Keratinocyte (primary cell): Measurements from ENCODE around the gene NCOA4. TPM values are rescaled to one million over a fixed set of nuclear protein-coding genes. Genes with fewer than 3 reads are reported as not detected.

ENCODE experiments used
- DNase-seq: peaks from one replicate; pipeline ENCODE4 v3.0.0-alpha.2; 2011; ENCODE audit warnings: low read depth, missing footprints, low spot score
- FAIRE-seq: peaks from 2 replicates; lab custom pipeline; 2011; peaks lifted over from hg19 to GRCh38; lab: Jason Lieb, UNC
- H2AFZ ChIP-seq: 2 replicates; pipeline ENCODE4 v1.6.0; 2012; ENCODE audit warnings: low read length, control low read depth, inconsistent platforms; ENCODE audit not compliant: control insufficient read depth
- H3K27ac ChIP-seq: 2 replicates; pipeline ENCODE4 v1.5.1; 2011; ENCODE audit warnings: low read length; ENCODE audit not compliant: control insufficient read depth, insufficient read depth
- H3K27me3 ChIP-seq: 3 replicates; pipeline ENCODE4 v1.6.0; 2011; ENCODE audit warnings: low read length; ENCODE audit not compliant: control insufficient read depth, insufficient read depth; ENCODE audit errors: extremely low read depth
- H3K36me3 ChIP-seq, 2 experiments: 2 replicates in 1 of 2; 3 replicates in 1 of 2; pipeline ENCODE4 v1.5.1; 2011; ENCODE audit warnings: low read length in 2 of 2, mild to moderate bottlenecking in 1 of 2; ENCODE audit not compliant: control insufficient read depth in 2 of 2, insufficient read depth in 2 of 2; ENCODE audit errors: extremely low read depth in 1 of 2
- H3K4me1 ChIP-seq: 3 replicates; pipeline ENCODE4 v1.5.1; 2011; ENCODE audit warnings: low read length; ENCODE audit not compliant: control insufficient read depth, insufficient read depth; ENCODE audit errors: extremely low read depth
- H3K4me2 ChIP-seq: 3 replicates; pipeline ENCODE4 v1.6.0; 2011; ENCODE audit warnings: low read depth, low read length; ENCODE audit not compliant: control insufficient read depth, insufficient read depth; ENCODE audit errors: extremely low read depth
- H3K4me3 ChIP-seq, 3 experiments: fragments of 200-600 bp in 1 of 3; sonication (generic) in 1 of 3; 2 replicates in 2 of 3; 3 replicates in 1 of 3; pipeline ENCODE4 v1.5.1; 2011 to 2016; ENCODE audit warnings: low read length in 3 of 3, mild to moderate bottlenecking in 3 of 3, control low read depth in 2 of 3, inconsistent platforms in 1 of 3, low read depth in 1 of 3, mixed read lengths in 1 of 3, mixed run types in 1 of 3, moderate library complexity in 1 of 3; ENCODE audit not compliant: control insufficient read depth in 2 of 3, insufficient read depth in 2 of 3; ENCODE audit errors: extremely low read depth in 1 of 3
- H3K79me2 ChIP-seq: 2 replicates; pipeline ENCODE4 v1.6.0; 2012; ENCODE audit warnings: low read length; ENCODE audit not compliant: control insufficient read depth, insufficient read depth
- H3K9ac ChIP-seq: 3 replicates; pipeline ENCODE4 v1.6.0; 2011; ENCODE audit warnings: low read length; ENCODE audit not compliant: control insufficient read depth, insufficient read depth; ENCODE audit errors: extremely low read depth
- H3K9me1 ChIP-seq: 3 replicates; pipeline ENCODE4 v1.6.0; 2011; ENCODE audit warnings: low read length; ENCODE audit not compliant: control insufficient read depth, insufficient read depth; ENCODE audit errors: extremely low read depth
- H3K9me3 ChIP-seq: 2 replicates; pipeline ENCODE4 v1.5.1; 2012; ENCODE audit warnings: low read depth, low read length; ENCODE audit not compliant: control insufficient read depth
- H4K20me1 ChIP-seq: 3 replicates; pipeline ENCODE4 v1.6.0; 2011; ENCODE audit warnings: low read length; ENCODE audit not compliant: control insufficient read depth, insufficient read depth; ENCODE audit errors: extremely low read depth
- EZH2 ChIP-seq: IDR thresholded peaks from one replicate; pipeline ENCODE4 v1.6.1; 2012; ENCODE audit warnings: inconsistent platforms, mild to moderate bottlenecking, low read length, moderate library complexity
- dilution Hi-C: fragments of 300-500 bp; cut with MboI; formaldehyde crosslinking; loops from one replicate; pipeline ENCODE4 v1.7.0; 2020; ENCODE audit warnings: low sequenced_read_pairs; ENCODE audit not compliant: extremely low pct_ligation_motif_present
- polyA plus RNA-seq, 5 experiments: library from polyadenylated mRNA; depleted of rRNA in 3 of 5; stranded (reverse) in 3 of 5; stranded (forward) in 1 of 5; unstranded in 1 of 5; fragments of >200 nt; gene quantifications; 1 replicate in 1 of 5; 2 replicates in 3 of 5; 3 replicates in 1 of 5; pipeline versions ENCODE4 v1.2.1 to v1.2.3, GENCODE V29; 2011 to 2012; ENCODE audit warnings: missing spikeins in 2 of 5, low read depth in 1 of 5, low replicate concordance in 1 of 5
- TF ChIP-seq, protein P1 (sequence below), 3 experiments: IDR thresholded peaks in 1 of 3; conservative IDR thresholded peaks in 1 of 3; optimal IDR thresholded peaks in 1 of 3; 2 replicates in 2 of 3; 3 replicates in 1 of 3; pipeline versions ENCODE3 to v1.5.1; 2011; ENCODE audit warnings: low read length in 3 of 3, mild to moderate bottlenecking in 3 of 3, moderate library complexity in 2 of 3, control low read depth in 1 of 3, inconsistent platforms in 1 of 3; ENCODE audit not compliant: insufficient read depth in 2 of 3; ENCODE audit errors: extremely low read depth in 1 of 3

Gene NCOA4
- polyA plus RNA-seq, 1 donor (not counting 4 experiments of a cell fraction or from before 2014, with no cell fraction given): 179 TPM

DNA sequence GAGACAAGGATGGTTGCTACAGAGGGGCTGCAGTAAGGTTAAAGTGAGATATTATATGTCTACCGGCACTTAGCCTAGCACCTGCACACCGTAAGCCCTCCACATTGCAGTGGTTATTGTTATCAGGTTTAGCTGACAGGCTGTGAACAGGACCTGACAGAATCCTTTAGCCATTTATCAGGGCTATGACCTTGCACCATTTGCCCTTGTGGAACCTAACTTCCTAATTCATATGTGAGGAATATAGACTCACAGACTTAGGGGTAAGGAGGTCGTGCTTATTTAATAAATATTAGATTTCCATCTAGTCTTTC is 10.1 kb downstream of the NCOA4 start:
- H3K27ac ChIP-seq: peak overlapping the region; percentile 40

DNA sequence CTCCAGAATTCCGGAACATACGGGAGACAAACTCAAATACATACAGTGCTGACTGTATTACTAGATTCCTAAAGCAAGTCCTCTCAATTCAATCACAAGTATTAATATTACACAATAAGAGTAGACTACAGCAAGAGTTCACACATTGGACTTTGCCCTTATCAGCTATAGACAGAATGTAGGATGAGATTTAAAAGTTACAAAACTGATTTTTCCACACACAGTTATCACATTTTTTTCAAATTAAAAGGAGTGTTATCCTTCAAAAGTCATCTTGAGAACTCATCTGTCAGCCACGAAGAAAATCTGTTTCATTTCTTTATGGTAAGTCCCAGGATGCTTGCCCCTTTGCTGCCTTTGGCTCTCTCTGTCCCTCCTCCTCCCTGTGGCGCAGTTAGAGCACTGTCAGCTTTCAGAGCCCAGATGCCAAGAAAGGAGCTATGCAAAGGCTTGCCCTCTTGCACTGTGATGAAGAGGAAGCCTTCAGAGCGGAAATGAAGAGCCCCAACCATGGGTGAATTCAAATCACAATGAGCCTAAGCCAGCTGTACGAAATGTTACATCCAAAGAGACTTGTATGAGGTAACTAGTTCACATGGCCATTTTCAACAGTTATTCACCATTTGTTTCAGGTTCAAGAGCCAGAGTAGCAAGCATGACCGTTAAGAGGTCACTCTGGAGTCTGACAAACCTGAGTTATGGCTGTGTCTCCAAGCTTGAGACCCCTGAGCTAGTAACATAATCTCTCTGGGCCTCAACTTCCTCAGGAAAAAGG is 10.7 kb downstream of the NCOA4 start:
- H2AFZ ChIP-seq: no peak overlapping the region
- H3K36me3 ChIP-seq: peaks cover 9 to 12% of the 10 kb centered on the region in 2 experiments
- no peak for DNase-seq
- H3K27ac ChIP-seq: peak overlapping the region; percentile 40
- peak overlapping the region; percentile 51 for H3K4me2 ChIP-seq
- H3K4me3 ChIP-seq: no peak overlapping the region
- no peak for FAIRE-seq
- peaks cover 31% of the 10 kb centered on the region for H3K4me1 ChIP-seq
- dilution Hi-C loops: no loop called here
- H3K9ac ChIP-seq: no peak overlapping the region
- H3K9me1 ChIP-seq: peaks cover 6% of the 10 kb centered on the region
- H3K27me3 ChIP-seq: no peaks in the 10 kb centered on the region
- no peaks in the 10 kb centered on the region for H3K9me3 ChIP-seq
- peaks cover 98% of the 10 kb centered on the region for H3K79me2 ChIP-seq
- H4K20me1 ChIP-seq: peaks cover 39% of the 10 kb centered on the region
- TF ChIP-seq, protein P1, sequence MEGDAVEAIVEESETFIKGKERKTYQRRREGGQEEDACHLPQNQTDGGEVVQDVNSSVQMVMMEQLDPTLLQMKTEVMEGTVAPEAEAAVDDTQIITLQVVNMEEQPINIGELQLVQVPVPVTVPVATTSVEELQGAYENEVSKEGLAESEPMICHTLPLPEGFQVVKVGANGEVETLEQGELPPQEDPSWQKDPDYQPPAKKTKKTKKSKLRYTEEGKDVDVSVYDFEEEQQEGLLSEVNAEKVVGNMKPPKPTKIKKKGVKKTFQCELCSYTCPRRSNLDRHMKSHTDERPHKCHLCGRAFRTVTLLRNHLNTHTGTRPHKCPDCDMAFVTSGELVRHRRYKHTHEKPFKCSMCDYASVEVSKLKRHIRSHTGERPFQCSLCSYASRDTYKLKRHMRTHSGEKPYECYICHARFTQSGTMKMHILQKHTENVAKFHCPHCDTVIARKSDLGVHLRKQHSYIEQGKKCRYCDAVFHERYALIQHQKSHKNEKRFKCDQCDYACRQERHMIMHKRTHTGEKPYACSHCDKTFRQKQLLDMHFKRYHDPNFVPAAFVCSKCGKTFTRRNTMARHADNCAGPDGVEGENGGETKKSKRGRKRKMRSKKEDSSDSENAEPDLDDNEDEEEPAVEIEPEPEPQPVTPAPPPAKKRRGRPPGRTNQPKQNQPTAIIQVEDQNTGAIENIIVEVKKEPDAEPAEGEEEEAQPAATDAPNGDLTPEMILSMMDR (optimal IDR thresholded peaks at IDR 0.05 in 1 of 3, IDR thresholded peaks at IDR 0.05 in 1 of 3, conservative IDR thresholded peaks at IDR 0.05 in 1 of 3; ENCODE audit: extremely low read depth in 1 of 3, insufficient read depth in 2 of 3, low read length in 3 of 3): no peak
- TF ChIP-seq EZH2: no peak

More for the DNA sequence above, 10.1 kb downstream of the NCOA4 start:
- TF ChIP-seq, protein P1 (optimal IDR thresholded peaks at IDR 0.05 in 1 of 3, IDR thresholded peaks at IDR 0.05 in 1 of 3, conservative IDR thresholded peaks at IDR 0.05 in 1 of 3; ENCODE audit: extremely low read depth in 1 of 3, insufficient read depth in 2 of 3, low read length in 3 of 3): no peak
- TF ChIP-seq EZH2: no peak
- H4K20me1 ChIP-seq: peaks cover 40% of the 10 kb centered on the region
- DNase-seq: no peak
- peaks cover 8% of the 10 kb centered on the region in 2 experiments for H3K36me3 ChIP-seq
- peak overlapping the region; percentile 51 for H3K4me2 ChIP-seq
- H3K9me1 ChIP-seq: peaks cover 6% of the 10 kb centered on the region
- dilution Hi-C loops: no loop called here
- H3K4me1 ChIP-seq: peaks cover 31% of the 10 kb centered on the region
- H3K9ac ChIP-seq: no peak overlapping the region
- no peak overlapping the region for H2AFZ ChIP-seq
- no peaks in the 10 kb centered on the region for H3K27me3 ChIP-seq
- no peaks in the 10 kb centered on the region for H3K9me3 ChIP-seq
- H3K79me2 ChIP-seq: peaks cover 99% of the 10 kb centered on the region
- no peak for FAIRE-seq
- H3K4me3 ChIP-seq: no peak overlapping the region
